ENCODE results near the gene THAP7. TPM values are rescaled to one million over a fixed set of nuclear protein-coding genes. Genes with fewer than 3 reads are reported as not detected.
A peak's percentile ranks its signal among the peaks of the same experiment; 100 is the strongest.

Gene THAP7
- total and polyA plus RNA-seq, 9 of the 15 experiments (the other 6 are each of a cell fraction or from before 2014, with no cell fraction given) = 7.9 to 263 (median 84.1) TPM

DNA sequence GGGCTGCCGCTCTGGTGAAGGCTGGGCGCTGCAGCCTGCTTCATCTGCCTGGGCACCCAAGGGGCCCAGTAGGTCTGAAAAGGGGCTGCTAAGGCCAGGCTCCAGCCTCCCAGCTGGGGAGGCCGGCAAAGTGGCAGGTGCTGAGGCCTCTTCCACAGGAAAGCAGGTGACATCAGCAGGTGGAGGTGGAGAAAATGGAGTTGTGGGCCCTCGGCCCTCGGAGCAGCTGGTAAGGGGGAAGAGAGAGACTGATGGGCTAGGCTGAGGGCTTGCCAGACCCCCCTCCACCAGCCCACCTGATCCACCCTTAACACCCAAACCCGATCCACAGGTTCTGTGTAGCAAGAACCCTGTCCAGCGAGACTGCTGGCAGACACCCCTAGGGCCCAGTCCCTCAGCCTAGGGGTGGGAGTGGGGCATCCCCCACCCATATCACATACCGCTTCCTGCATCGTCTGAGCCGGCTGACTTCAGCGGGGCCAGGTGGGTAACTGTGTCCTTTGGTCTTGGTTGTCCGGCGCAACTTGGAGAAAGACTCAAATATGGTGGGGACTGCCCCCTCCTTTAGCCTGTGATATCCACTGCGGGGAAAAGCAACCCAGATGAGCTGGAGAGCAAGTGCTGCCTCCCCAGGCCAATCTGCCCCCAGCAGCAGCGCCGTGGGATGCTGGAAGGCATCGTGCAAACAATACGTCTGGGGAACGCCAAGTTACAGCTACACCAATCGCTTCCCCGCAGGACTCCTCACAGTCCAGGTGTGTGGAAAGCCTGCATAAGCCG lies 1.5 kb downstream of the THAP7 start (continued):
- TF ChIP-seq, protein P1, sequence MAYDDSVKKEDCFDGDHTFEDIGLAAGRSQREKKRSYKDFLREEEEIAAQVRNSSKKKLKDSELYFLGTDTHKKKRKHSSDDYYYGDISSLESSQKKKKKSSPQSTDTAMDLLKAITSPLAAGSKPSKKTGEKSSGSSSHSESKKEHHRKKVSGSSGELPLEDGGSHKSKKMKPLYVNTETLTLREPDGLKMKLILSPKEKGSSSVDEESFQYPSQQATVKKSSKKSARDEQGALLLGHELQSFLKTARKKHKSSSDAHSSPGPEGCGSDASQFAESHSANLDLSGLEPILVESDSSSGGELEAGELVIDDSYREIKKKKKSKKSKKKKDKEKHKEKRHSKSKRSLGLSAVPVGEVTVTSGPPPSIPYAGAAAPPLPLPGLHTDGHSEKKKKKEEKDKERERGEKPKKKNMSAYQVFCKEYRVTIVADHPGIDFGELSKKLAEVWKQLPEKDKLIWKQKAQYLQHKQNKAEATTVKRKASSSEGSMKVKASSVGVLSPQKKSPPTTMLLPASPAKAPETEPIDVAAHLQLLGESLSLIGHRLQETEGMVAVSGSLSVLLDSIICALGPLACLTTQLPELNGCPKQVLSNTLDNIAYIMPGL (CRISPR knock-in tag; IDR thresholded peaks at IDR 0.05) = peak; percentile 48; the same call in 1 of the 2 replicates
- peak; percentile 74; the same call in 1 of the 2 replicates for TF ChIP-seq ZNF561 (CRISPR knock-in tag; conservative IDR thresholded peaks at IDR 0.05)
- TF ChIP-seq, protein P2, sequence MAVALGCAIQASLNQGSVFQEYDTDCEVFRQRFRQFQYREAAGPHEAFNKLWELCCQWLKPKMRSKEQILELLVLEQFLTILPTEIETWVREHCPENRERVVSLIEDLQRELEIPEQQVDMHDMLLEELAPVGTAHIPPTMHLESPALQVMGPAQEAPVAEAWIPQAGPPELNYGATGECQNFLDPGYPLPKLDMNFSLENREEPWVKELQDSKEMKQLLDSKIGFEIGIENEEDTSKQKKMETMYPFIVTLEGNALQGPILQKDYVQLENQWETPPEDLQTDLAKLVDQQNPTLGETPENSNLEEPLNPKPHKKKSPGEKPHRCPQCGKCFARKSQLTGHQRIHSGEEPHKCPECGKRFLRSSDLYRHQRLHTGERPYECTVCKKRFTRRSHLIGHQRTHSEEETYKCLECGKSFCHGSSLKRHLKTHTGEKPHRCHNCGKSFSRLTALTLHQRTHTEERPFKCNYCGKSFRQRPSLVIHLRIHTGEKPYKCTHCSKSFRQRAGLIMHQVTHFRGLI (CRISPR knock-in tag; IDR thresholded peaks at IDR 0.05) = no peak
- no peak for TF ChIP-seq GTF2B (IDR thresholded peaks at IDR 0.05; ENCODE audit: extremely low read depth, insufficient read length)
- no peak for TF ChIP-seq MEF2D (tag; conservative IDR thresholded peaks at IDR 0.05; ENCODE audit: low read depth)
- no peak for TF ChIP-seq XRCC5 (IDR thresholded peaks at IDR 0.05; ENCODE audit: low read depth, low read length)
- TF ChIP-seq, protein P3, sequence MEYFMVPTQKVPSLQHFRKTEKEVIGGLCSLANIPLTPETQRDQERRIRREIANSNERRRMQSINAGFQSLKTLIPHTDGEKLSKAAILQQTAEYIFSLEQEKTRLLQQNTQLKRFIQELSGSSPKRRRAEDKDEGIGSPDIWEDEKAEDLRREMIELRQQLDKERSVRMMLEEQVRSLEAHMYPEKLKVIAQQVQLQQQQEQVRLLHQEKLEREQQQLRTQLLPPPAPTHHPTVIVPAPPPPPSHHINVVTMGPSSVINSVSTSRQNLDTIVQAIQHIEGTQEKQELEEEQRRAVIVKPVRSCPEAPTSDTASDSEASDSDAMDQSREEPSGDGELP (CRISPR knock-in tag; IDR thresholded peaks at IDR 0.05; ENCODE audit: borderline replicate concordance) = no peak
- TF ChIP-seq HNRNPUL1 (IDR thresholded peaks at IDR 0.05; ENCODE audit: low read length) = no peak
- TF ChIP-seq GATA2 (CRISPR knock-in tag; IDR thresholded peaks at IDR 0.05) = no peak
- no peak for TF ChIP-seq FOXJ2 (tag; IDR thresholded peaks at IDR 0.05)
- peak; percentile 29 for TF ChIP-seq POLR2AphosphoS2 (IDR thresholded peaks at IDR 0.05; ENCODE audit: low read length)
- TF ChIP-seq HNRNPH1 (optimal IDR thresholded peaks at IDR 0.05; ENCODE audit: low read depth, low read length) = no peak
- no peak for TF ChIP-seq ZNF436 (CRISPR knock-in tag; IDR thresholded peaks at IDR 0.05)
- TF ChIP-seq POLR3G (IDR thresholded peaks at IDR 0.05; ENCODE audit: extremely low read depth, insufficient read length, insufficient replicate concordance) = no peak
- no peak for TF ChIP-seq L3MBTL2 (IDR thresholded peaks at IDR 0.05)
- TF ChIP-seq ZNF146 (CRISPR knock-in tag; IDR thresholded peaks at IDR 0.05; ENCODE audit: unreplicated experiment) = no peak
- no peak for TF ChIP-seq ZBTB17 (CRISPR knock-in tag; IDR thresholded peaks at IDR 0.05)
- TF ChIP-seq PHF21A (IDR thresholded peaks at IDR 0.05; ENCODE audit: borderline replicate concordance, low read depth) = no peak
- TF ChIP-seq MTA2 (IDR thresholded peaks at IDR 0.05; ENCODE audit: low read depth) = no peak
- TF ChIP-seq LARP7 (IDR thresholded peaks at IDR 0.05) = no peak
- no peak for TF ChIP-seq TAF7 (tag; IDR thresholded peaks at IDR 0.05)
- TF ChIP-seq ZBTB1 (CRISPR knock-in tag; IDR thresholded peaks at IDR 0.05; ENCODE audit: borderline replicate concordance, low read depth) = no peak
- TF ChIP-seq XRCC3 (IDR thresholded peaks at IDR 0.05) = no peak
- 0 out of 2 replicates have a peak, but pooled peaks have one; percentile 39 for TF ChIP-seq JUND (IDR thresholded peaks at IDR 0.05; ENCODE audit: borderline replicate concordance, low read depth, low read length)
- no peak for TF ChIP-seq JUND (tag; IDR thresholded peaks at IDR 0.05; ENCODE audit: borderline replicate concordance, low read depth, low read length)
- TF ChIP-seq CBX5 (IDR thresholded peaks at IDR 0.05; ENCODE audit: borderline replicate concordance, low read depth) = no peak
